Activated CD4-positive, alpha-beta T cell treated with anti-CD3 and anti-CD28 coated beads, Interleukin-2, amount 50 U/mL, for 24 hours (primary cell): ENCODE results near the gene DIDO1.
"Not testable (repeated sequence)": the region's sequence is repeated elsewhere in the genome, so short reads cannot be mapped to it uniquely, and the experiment has no call there.

Source experiments
- DNase-seq, 2 donors: peaks; one replicate each; pipeline ENCODE4 v3.0.0-alpha.2; 2020; ENCODE audit warnings: low read depth in 1 of 2, low spot score in 1 of 2

DIDO1 gene

GRCh38 chr20:62856931-62857619 is 69.2 kb downstream of the DIDO1 start:
- no peak for DNase-seq

- DNase-seq = no peak
Observed at GRCh38 chr20:62855120-62855519, 71.2 kb downstream of the DIDO1 start.

DNA sequence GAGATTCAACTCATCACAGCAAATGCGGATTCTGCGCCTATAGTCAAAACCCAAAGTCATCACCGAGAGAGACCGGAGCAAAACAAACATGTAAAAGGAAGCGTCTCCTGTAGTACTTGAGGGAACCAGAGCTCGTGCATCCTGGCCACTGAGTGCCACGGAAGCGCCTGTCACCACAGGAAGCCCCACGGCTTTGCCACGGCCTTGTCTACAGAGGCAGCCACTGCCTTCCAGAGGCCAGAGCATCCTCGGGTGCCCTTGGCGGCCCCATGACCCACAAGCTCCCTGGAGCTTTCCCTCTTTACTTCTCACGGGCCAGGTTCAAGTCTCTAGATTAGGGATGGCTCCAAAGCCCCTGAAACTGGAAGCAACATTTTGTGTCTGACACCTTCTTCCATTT is 72.2 kb downstream of the DIDO1 start:
- no peak for DNase-seq

DNA sequence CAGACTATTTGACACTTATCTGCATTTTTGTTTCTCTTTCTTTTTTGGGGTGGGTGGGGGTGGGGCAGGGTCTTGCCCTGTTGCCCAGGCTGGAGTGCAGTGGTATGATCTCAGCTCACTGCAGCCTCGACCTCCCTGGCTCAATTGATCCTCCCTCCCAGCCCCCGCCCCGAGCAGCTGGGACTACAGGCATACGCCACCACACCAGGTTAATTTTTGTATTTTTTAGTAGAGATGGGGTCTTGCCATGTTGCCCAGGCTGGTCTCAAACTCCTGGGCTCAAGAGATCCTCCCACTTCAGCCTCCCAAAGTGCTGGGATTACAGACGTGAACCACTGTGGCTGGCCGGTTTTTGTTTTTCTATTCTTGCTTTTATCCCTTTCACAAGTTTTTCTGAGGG is 73.0 kb downstream of the DIDO1 start:
- not testable (repeated sequence) for DNase-seq

- DNase-seq = no peak
Observed at GRCh38 chr20:62852841-62853240, 73.5 kb downstream of the DIDO1 start.

GRCh38 chr20:62852196-62852595 is 74.1 kb downstream of the DIDO1 start:
- DNase-seq = no peak

DNA sequence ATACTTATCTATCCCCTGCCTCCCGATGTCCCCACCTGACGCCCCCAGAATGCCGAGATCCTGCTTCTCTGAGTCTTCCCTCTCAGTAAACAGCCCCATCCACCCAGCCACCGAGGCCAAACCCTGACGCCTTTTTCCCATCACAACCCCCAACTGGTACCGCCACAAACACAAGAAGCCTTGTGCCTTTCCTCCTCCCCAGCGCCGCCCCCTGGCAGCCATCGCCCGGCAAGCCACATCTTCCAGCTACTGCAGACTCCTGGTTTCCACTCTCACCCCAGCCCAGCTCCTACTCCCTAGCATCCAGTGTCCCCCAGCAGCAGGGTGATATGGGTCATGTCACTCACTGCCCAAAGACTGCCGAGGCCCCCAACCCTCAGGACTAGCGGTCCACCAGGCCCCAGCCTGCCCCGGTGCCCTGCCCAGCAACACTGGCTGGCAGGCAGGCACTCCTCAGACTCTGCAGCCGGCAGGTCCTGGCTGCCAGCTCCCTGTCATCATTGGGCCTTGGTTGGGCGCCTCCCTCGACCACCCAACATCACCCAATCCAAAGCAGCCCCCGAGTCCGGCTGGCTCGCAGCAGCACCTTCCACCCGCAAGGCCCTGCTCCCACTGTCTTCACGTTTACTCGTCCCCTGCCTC is 75.9 kb downstream of the DIDO1 start:
- DNase-seq = no peak

GRCh38 chr20:62849431-62849830 is 76.9 kb downstream of the DIDO1 start:
- no peak for DNase-seq

DNA sequence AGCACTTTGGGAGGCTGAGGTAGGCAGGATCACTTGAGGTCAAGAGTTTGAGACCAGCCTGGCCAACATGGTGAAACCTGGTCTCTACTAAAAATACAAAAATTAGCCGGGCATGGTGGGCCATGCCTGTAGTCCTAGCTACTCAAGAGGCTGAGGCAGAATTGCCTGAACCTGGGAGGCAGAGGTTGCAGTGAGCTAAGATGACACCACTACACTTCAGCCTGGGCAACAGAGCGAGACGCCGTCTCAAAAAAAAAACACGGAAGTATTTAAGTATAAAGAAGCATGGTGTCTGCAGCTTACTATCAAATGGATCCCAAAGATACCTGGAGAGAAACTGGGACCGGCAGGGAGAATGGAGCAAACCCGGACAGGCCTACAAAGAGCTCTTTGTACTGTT is 77.4 kb downstream of the DIDO1 start:
- not testable (repeated sequence) for DNase-seq

DNA sequence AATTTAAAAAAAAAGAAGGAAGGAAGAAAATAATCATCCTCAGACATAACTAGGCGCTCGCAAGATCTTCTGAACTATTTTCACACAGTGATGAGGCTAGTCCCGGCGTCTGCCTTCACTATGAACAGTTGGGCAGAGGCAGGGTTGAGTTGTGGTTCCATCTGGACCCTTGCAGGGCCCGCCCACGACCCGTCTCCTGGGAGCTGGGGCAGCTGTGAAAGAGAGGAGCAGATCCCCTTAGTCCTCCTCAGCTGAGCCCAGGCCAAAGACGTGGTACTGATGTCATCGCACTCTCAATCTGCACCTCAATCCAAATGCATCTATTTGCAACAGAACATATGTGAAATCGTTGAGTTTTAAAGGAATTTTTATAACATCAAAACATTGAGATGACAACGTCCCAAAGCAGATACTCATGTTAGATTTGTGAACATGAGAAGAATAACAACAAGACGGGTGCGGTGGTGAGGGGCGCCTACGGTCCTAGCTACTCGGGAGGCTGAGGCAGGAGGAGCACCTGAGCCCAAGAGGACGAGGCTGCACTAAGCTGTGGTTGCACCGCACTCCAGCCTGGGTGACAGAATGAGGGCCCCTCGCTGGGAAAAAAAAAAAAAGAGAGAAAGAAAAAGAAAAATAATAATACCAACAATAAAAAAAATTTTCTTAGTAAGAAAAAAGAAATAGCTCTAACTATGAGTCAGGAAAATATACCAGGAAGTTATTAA is 80.0 kb downstream of the DIDO1 start:
- no peak for DNase-seq

DNA sequence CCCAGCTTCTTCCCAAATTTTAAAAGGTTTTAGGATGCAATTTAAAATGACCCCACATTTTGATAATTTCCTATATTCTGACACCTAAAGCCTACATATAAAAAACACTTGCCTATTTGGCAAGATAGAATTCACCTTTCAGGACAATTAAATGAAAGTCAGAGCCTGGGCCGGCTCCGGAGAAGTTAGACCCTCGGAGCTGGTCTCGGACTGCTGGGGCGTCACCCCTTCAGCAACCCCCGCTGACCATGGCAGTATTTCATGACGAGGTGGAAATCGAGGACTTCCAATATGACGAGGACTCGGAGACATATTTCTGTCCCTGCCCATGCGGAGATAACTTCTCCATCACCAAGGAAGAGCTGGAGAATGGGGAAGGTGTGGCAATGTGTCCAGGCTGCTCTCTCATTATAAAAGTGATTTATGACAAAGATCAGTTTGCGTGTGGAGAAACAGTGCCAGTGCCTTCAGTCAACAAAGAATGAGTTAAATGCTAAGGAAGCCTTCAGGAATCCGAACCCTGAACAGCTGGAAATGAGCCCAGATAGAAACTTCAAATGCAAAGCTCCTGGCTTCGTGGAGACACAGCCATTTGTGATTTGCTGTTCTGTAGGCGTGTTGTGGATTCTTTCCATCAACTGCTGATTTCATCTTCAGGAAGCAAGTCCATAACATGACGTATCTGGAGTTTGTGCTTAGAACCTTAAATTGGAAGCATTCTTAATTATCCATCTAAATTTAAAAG is 80.7 kb downstream of the DIDO1 start:
- DNase-seq = no peak

DNA sequence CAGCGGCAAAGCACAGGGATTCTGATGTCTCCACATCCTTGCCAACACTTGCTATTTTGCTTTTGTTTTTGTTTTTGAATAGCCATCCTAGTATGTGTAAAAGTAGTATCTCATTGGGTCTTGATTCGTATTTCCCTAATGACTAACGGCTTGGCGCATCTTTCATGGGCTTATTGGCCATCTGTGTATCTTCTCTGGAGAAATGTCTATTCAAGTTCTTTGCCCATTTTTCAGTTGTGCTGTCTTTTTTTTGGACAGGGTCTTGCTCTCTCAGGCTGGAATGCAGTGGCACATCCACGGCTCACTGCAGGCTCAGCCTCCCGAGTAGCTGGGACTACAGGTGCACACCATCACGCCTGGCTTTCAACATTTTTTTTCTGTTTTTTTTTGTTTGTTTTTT is 82.1 kb downstream of the DIDO1 start:
- DNase-seq = no peak

- no peak for DNase-seq
Observed at GRCh38 chr20:62843656-62844055, 82.6 kb downstream of the DIDO1 start.

DNA sequence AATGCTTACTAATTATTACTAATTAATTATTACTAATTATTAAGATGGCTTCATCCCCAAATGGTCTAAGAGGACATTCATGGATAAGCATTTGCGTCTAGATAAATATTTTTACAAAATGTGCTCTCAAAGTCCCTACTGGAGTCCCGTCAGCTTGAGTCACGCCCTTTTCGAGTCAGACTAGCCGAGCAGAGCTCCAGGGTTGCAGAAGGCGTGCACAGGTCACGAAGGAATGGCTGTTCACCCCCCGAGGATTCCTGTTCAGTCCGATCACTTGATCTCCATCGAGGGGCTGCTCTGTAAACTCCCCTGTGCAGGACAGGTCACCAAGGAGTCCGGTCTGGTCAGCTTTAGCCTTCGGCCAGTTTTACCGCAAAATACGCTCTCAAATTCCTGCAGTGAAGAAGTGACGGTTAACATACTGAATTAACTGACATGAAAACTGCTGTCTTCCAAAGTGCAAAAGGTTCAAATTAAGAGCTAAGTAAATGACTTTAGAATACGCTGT is 84.5 kb downstream of the DIDO1 start:
- no peak for DNase-seq

DNA sequence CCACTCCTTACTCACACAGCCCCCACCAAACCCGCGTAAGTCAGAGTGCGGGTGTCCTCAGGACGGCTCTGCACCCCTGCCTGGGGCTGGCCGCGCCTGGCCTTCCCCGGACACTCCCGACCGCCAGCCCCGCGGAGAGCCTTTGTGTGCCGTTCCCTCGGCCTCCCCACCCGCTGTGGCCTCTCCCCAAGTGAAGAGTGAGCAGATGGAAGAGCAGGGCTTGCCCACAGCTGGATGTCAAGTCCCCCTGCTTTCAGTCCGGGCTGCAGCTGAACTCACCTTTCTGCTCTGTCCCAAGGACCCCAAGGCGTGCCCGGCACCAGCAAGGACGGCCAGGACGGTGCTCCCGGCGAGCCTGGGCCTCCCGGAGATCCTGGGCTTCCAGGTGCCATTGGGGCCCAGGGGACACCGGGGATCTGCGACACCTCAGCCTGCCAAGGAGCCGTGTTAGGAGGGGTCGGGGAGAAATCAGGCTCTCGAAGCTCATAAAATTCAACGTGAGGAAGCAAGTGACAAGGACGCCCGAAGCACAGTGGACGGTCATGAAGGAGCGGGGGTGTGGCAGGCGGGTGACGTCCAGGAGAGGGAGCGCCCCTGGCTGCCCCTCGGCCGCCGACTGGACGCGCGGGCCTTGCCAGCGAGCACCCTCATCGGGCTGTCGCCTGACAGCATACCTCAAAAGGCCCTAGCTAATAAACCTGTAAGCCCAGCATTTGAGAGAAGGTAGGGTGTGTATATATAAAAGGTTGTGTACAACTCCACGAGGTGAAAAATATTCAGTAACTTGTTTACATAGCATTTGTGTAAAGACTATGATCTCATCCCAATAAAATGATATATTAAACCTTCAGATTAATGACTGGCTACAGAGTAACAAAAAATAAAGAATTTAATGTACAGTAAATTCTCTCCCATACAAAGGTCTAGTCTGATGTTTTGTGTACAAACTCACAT is 85.8 kb downstream of the DIDO1 start:
- no peak for DNase-seq

GRCh38 chr20:62839816-62840215 is 86.5 kb downstream of the DIDO1 start:
- DNase-seq = no peak

GRCh38 chr20:62839261-62839660 is 87.0 kb downstream of the DIDO1 start:
- DNase-seq = no peak

DNA sequence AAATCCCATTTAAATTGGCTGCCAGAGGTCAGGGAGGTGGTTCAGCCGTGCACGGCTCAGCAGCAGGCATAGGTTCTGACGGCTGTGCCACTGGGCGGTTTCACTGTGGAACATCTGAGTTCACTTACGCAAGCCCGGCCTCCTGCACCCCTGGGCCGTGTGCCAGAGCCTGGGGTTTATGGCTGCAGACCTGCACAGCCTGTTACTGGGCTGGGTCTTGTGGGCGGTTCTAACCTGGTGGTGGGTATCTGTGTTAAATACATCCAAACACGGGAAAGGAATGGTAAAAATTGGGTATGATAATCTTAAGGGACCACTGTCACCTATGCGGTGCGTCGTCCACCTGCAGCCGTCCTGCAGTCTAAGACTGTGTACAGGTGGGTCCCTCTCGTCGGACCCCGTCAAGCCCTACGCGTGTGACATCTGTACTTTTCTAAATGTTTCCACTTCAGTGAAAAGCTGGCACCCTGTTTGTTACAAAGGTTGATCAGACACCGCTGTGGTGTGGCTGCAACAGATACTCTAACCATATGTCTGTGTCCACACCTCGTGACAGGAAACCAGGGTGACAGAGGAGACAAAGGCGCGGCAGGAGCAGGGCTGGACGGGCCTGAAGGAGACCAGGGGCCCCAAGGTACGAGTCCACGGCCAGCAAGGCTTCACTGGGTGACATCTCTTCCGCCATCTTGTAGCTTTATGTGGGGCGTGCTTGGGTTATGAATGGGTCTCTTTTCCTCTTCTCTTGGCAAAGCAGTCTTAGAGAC is 88.0 kb downstream of the DIDO1 start:
- DNase-seq = no peak

GRCh38 chr20:62837790-62838127 is 88.5 kb downstream of the DIDO1 start:
- no peak for DNase-seq
